Effector CD4-positive, alpha-beta T cell (primary cell): ENCODE data around the gene OPN1LW. TPM values are rescaled to one million over a fixed set of nuclear protein-coding genes. Genes with fewer than 3 reads are reported as not detected.
"Not testable (repeated sequence)": the region's sequence is repeated elsewhere in the genome, so short reads cannot be mapped to it uniquely, and the experiment has no call there.

Experiments used
- DNase-seq: peaks from one replicate; pipeline ENCODE4 v3.0.0-alpha.2; 2020
- total RNA-seq: gene quantifications from one replicate; lab custom pipeline; 2026; lab: John Stamatoyannopoulos, UW

Gene OPN1LW
- not detected for total RNA-seq

DNA sequence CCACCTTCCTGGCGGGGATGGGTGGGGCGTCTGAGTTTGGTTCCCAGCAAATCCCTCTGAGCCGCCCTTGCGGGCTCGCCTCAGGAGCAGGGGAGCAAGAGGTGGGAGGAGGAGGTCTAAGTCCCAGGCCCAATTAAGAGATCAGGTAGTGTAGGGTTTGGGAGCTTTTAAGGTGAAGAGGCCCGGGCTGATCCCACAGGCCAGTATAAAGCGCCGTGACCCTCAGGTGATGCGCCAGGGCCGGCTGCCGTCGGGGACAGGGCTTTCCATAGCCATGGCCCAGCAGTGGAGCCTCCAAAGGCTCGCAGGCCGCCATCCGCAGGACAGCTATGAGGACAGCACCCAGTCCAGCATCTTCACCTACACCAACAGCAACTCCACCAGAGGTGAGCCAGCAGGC is at the start of gene OPN1LW:
Gene OPN1LW (plus strand): TSS at position 234 of the 400 bp plus-strand sequence. CDS start 41 bp downstream, at position 275.
- not testable (repeated sequence) for DNase-seq

DNA sequence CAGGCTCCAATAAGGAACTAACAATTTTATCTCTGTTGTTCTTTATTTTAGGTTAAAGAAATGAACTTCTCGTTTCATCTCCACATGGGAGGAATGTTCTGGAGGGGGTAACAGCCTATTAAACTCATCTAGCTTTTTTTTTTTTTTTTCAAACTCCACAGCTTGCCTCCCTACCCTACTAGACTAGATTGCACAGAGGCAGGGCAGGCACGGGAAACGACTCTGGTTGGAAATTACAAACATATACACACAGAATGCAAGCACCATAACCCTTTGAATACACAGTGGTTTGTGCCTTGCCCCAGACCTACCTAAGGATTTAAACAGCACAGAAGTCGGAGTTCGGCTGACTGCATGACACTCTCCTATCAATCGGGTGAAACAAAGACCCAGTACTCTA is 49.2 kb upstream of the OPN1LW start:
- no peak for DNase-seq

DNA sequence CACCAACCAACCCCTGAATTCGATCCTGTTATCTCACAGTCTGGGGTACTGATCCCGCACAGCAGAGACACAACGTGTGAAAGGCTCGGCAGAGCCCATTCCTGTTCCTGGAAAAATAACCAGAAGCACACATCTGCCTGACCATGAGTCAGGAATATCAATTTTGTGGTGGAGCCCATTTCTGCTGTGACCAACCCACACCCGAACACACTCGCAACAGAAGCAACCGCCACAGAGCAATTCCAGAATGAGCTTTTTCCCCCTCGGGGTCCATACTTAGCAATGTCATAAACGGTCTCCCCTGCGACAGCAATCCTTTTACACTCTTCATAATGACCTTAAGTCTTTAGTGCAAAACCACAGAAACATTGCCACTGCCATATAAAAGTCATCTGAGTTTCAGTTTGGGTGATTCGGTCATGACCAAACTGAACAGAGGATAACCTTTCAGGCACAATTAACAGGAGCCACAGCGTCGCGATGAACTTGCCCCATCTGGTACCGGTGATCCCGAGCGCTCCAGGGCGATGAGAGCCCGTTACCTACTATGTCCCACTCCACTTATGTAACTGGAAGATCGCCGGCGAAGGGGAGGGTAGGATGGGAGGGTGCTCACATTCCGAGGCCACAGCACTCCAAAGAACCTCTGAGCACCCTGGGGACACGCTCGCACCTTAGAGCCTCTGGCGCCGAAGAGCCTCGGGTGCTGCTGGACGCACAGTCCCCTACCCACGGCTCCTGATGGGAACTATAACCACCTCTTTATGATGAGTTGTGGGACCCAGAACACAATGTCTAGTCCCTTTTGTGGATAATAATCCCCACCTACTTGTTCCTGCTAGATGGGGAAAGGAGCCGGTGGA is 47.7 kb upstream of the OPN1LW start:
- DNase-seq: no peak

DNA sequence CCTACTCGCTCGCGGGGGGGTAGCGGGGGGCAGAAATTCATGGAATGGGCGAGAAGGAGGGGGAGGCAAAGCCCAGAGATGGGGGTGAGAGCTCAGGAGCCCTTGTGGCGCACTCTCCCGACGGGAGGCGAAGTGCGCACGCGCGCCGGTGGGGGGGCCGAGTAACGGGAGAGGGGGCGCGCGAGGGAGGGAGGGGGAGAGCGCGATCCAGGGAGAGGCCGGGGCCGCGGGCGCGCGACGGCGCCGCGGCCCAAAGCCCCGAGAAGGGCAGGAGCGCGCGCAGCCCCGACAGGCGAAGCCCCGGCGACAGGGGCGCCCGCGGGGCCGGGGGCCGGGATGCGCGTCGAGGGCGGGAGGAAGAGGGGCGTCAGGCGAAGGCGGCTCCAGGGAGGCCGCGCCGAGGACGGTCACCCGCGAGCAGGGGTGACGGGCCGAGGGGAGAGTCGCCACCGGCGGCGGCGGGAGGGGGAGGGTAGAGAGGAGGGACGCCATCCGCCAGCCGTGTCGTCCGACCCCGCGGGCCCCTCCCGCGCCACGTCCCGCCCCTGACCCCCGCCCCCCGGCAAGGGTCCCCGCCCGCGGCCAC is 46.9 kb upstream of the OPN1LW start:
- peak; percentile 61 for DNase-seq

DNA sequence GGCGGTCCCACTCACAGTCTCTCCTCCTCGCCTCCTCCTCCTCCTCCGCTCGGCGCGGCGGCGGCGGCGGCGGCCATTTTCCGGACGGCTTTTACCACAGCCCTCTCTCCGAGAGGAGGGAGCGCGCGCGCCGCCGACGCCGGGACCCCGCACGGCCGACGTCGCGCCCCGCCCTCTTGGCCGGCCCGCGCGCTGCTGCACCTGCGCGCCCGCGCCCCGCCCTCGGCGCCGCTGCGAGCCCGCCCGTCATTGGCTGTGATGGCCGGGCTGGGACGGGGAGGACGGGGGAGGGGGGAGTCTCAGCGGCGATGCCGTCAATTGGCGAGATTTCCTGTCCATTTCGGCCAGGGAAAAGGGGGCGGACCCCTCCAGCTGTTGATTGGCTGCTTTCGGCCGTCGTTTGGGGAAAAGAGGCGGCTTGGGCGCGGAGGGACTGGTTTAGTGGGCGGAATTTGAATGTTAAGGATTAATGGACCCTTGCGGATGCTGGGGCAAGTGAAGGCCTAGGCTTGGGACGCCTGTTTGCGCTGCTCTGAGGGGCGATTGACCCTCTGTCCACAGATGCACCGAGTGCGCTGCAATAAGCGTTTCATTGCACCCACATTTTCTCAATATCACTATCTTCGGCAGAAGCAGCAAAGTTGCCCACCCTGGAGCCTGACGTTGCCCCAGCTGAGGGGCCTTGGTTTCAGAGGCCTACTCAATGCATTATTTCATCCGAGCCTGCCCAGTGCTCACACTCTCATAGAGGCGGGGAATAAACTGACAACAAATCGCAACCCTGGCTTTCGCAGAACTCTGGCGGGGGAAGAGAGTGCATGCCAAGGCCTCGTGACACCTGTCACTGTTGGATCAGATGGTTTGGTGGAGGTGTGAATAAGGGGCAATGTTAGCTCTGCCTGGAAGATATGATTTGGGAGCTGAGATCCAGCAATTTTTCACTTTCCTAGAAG is 46.2 kb upstream of the OPN1LW start, which contains the start of gene MECP2:
Gene MECP2 (minus strand): TSS at position 129 of the 953 bp plus-strand sequence.
- peak; percentile 76 for DNase-seq

DNA sequence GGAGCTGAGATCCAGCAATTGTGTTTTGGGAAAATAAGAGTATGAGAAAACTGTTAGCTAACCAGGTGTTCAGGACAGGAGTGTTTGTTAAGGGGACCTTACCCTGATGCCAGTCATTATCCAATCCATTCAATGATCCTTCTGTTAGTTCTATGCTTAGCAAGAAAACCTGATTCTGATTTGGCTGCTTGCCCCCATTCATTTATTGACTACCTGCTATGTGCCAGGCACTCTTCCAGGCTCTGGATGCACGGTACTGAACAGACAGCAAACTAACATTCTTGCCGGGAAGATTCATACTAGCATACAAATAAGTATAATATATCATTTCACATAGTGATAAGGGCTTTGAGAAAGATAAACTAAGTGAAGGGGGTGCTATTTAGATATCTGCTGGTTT is 45.5 kb upstream of the OPN1LW start:
- no peak for DNase-seq

DNA sequence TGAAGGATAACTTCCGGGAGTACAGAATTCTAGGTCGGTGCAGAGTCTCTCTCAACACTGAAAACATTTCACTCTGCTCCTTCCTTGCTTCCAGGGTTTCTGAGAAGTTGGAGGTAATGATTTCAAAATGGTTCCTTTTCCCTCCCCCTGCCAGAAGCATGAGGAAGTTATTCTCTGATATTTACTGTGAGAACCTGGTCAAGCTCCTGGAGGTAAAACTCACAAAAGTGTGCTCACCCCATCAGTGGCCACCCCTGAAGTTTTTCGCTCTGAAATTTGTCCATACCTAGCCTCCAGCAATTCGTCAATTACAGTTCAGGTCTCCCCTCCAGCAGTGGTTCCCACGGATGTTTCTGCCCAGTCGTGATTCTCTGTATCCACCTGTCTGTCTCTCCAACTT is 30.3 kb upstream of the OPN1LW start:
- no peak for DNase-seq

DNA sequence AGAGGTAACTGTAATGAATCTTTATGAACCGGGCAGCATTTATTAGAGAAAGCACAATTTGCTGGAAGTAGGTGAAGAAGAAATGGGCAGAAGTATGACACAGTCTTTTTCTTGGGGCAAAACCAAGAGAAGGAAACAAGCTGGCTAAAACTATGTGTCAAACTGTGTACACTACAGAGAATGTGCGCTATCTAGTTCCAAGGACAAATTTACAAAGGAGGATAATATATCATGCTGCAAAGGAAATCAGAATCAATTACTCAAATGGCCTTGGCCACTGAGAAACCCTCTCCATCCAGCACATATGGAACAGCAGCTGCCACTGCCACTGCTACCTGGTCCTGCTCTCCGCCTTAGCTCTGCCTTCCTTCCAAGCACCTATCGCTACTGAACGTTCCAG is 29.4 kb upstream of the OPN1LW start:
- DNase-seq: no peak

DNA sequence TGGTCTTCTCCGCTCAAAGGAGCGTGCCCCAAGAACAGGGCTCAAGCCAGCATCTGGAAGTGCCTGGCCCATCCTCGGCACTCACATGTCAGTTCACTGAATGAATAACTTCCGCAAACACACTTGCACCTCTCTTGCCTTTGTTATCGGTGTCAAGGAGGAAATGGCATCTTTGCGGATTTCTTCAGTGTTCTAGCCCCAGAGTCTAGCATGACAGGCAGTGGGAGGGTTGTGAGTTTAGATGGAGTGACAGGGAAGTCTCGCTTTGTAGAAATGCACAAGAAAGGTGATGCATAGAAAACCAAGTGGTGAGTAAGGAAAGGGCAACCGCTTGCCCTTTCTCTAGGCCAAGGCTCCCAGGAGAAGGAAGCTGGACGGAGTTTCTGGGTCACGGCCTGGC is 29.0 kb upstream of the OPN1LW start:
- no peak for DNase-seq

DNA sequence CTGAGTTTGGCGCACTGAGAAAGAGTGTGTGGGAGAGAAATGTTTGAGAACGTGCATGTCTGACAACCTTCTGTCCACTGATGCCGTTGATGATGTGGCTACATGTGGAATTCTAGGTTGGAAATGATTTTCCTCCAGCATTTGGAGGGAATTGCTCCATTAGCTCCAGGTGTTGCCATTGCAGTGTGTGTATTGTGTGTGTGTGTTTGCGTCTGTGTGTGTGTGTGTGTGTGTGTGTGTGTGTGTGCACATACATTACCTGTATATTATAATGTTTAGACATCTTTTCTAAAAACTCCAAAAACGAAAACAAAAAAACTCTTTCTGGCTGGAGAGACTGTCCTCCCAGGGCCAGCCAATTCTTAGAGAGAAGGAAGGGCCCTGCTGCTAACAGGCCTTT is 28.3 kb upstream of the OPN1LW start:
- DNase-seq: no peak

DNA sequence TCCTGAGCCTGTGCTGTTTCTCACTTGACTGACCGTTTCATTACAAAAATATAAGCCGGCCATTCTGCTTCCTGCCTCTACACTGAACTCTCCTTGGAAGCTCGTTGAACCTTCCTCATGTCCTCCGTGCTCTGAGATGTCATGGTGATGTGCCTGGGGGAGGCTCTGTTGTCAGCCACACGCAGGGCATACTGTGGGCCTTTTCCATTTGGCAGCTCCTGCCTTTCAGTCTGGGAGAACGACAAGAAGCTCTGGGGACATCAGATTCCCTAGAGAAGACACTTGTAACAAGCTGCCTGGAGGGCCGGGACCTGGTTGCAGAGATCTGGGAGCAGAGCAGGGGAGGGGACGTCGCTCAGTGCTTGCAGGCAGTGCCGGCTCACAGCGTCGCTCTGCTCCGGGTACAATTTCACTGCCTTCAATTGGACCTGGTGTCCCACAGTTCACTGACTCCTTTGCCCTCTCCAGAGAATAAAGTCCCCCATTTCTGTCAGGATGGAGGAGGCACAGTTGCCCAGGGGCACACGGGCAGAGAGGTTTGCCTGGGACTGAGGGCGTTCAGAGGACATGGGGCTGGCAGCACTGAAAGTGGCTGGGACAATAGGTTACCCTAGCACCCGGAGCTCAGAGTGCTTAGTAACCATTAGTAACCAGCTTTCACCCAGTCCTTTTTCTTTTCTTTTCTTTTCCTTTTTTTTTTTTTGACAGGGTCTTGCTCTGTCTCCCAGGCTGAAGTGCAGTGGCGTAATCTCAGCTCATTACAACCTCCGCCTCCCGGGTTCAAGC is 27.4 kb upstream of the OPN1LW start:
- no peak for DNase-seq

DNA sequence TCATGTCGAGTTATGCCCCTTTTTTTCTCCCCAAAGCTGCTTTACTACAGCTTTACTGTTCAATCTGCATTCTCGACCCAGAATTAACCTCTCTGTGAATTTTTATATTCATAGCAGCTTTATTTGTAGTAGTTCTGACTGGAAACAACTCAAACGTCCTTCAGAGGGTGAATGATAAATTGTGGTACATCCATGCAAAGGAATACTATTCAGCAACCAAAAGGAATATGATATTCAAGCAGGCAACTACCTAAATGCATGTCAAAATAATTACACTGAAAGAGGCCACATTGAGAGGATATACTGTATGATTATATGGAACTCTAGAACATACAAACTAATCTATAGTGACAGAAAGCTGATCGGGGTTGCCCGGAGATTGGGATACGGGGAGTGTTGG is 26.5 kb upstream of the OPN1LW start:
- no peak for DNase-seq

DNA sequence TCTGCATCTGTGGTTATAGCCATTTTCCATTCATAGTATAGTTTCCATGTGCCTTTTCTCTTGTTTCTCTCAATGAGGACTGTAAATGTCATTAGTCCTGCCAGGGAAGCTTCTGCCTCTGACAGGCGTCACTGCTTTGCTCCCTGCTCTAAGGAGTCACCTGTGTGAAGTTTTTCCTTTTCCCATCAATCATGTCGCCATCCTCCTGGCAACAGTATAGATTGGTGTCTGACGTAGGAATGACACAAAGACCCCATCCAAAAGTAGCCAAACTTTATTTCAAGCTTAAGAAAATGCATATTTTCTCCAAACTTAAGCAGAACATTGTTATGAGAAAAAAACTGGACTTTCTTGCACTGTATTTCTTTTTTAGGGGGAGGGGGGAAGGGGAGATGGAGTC is 23.5 kb upstream of the OPN1LW start:
- no peak for DNase-seq

DNA sequence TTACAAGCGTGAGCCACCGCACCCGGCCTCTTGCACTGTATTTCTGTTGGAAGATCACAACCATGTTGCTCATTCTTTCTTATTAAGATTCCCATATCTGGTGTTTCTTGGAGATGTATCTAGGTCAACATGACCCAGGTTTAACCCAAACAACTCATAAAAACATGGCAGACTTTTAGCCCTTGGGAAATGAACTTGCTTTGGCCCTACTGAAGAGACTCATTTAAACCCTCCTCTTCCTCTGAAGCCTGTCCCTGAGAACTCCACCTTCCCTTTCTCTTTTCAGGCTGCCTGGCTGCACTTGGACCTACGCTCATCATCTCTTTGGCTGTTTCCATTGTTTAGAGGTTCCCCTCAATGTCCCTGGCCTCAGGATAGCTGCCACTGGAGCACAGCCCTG is 22.8 kb upstream of the OPN1LW start:
- no peak for DNase-seq

DNA sequence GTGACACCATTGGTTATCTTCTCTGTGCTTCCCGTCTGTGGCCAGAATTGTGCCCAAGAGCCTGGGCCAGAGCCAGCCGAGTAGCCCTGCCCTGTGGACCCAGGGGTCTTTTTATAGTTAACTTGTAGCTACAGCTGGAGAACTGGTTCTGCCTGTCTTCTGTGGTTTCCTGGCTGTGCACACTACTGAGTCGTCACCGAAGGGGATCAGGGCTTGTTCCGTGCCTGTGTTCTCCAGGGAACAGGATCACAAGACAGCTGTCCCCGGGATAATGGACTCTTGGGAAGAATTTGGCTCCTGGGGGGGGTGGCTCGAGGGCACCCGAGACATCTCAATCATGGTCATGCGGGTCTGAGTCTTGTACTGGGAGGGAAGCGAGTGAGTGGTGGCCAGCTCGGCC is 22.1 kb upstream of the OPN1LW start:
- no peak for DNase-seq

DNA sequence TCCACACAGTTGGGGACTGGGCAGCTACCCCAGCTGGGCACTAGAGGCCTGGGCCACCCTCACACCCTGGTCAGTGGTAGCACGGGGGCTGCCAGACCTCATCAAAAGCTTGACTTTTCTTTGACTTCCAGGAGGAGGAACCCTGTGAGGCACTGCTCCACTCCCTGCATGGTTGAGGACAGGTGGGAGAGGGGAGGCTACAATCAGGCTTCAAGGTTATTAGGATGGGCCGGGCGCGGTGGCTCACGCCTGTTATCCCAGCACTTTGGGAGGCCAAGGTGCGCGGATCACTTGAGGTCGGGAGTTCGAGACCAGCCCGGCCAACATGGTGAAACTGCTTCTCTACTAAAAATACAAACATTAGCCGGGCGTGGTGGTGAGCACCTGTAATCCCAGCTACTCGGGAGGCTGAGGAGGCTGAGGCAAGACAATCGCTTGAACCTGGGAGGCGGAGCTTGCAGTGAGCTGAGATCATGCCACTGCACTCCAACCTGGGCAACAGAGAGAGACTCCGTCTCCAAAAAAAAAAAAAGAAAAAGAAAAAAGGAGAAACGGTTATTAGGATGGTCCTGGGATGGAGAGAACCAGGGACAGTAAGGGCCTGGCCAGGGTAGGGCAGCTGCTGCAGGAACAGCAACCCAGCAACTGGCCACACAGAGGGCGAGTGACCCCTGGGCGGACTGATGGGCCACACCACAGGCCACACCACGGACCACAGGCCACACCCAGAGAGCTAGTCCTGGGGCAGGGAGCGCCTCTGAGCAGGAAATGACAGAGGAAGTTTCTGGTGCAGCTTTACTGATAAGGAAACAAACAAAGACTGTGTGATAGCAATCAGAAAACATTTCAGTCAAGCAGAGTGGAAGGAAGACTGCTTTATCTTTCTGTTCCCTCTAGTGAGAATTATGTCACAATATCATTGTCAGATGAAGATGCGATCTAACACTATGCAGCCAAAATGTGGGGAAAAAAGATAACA is 20.5 kb upstream of the OPN1LW start:
- no peak for DNase-seq

DNA sequence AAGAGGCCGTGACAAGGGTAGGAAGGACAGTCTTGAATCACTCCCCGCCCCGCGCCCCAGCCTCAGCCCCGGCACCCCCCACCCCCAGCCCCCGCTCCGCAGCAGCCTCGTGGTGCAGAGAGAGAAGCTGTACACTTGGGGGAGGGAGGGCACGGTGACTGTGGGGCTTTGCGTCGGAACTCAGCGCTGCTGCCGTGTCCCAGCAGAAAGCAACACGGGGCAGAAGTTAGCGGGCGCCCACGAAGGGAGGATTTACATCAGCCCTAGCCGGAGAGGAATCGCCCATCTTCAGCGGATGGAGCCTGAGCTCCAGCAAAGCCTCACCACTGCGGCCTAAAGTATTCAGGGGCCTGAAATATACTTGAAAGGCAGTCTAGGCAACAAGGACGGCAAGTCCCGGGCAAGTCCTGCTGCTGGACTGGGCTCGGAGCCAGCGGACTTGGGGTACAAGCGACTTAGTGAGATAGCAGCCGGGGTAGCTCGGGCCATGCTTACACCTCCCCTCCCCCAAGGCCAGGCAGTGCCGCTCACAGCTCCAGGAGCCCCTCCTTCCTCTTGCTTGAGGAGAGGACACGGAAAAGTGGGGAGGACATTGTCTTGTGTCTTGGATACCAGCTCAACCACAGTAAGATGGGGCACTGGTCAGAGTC is 18.5 kb upstream of the OPN1LW start:
- DNase-seq: no peak

DNA sequence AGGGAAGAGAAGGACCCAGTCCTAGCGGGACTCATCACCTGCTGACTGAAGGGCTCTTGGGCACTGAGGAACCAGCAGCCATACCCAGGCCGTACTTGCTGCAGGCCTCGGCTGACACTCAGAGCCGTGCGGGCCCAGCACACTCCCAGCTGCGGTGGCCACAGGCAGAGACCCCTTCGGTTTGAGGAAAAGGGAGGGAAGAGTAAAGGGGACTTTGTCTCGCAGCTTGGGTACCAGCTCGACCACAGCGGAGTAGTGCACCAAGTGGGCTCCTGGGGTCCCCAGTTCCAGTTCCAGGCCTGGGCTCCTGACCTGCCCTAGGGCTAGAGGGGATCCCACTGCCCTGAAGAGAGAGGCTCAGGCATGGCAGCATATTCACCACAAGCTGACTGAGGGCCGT is 17.9 kb upstream of the OPN1LW start:
- DNase-seq: no peak

DNA sequence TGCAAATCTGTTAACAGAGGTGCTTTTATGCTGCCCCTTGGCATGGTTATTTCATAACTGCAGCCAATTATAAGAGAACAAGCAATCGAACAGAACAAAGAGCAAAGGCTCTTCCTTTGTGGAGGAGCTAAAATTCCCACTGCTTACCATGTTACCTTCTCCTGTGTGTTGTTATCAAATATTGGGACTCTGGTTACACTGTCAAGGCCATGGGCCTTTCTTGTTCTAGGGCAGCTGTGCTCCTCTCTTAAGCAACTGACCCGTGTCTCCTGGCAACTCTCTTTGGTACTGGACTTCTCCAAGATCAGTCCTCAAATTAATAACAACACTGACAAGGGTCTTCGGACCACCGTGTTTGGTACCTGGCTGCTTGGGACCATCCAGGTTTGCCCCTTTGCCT is 12.1 kb upstream of the OPN1LW start:
- DNase-seq: no peak

DNA sequence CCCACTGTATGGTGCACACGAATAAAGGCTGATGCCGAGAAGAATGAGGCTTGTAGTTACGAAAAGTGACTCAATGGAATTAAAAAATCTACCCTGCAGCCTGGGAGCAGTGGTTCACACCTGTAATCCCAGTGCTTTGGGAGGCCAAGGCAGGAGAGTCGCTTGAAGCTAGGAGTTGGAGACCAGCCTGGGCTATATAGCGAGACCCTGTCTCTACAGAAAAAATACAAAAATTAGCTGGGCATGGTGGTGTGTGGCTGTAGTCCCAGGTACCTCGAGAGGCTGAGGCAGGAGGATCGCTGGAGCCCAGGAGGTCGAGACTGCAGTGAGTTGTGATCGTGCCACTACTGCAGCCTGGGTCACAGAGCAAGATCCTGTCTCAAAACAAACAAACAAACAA is 11.7 kb upstream of the OPN1LW start:
- no peak for DNase-seq
